Spleen (tissue), 7 donors: ENCODE measurements around the gene WDR73.

Experiments used
- POLR2A ChIP-seq, 3 donors: fragments of 450-650 bp; IDR thresholded peaks; one replicate each; pipeline ENCODE4 v1.5.1; 2017; ENCODE audit warnings: antibody characterized with exemption in 3 of 3, mild to moderate bottlenecking in 1 of 3
- POLR2AphosphoS5 ChIP-seq, 3 donors: sonication (generic); formaldehyde crosslinking; IDR thresholded peaks; one replicate each; pipeline ENCODE4 v1.5.1; 2017; ENCODE audit warnings: antibody characterized with exemption in 3 of 3
- TF ChIP-seq, protein P1 (sequence below), 11 experiments: fragments of 200-600 bp in 7 of 11; fragments of 450-650 bp in 4 of 11; sonication (generic) in 4 of 11; IDR thresholded peaks in 8 of 11; conservative IDR thresholded peaks in 3 of 11; 1 replicate in 7 of 11; 2 replicates in 4 of 11; pipeline versions ENCODE4 v1.4.0 to v1.8.0; 2016 to 2021; ENCODE audit warnings: antibody characterized with exemption in 11 of 11, inconsistent platforms in 4 of 11, mild to moderate bottlenecking in 1 of 11
- donor health status: DM: no; HTN: no; CAD: no; lungs with moderate emphysema.
- donor health status: DM: no; HTN: no; CAD: no.
- donor health status: DM: no; HTN: no; CAD: no.

DNA sequence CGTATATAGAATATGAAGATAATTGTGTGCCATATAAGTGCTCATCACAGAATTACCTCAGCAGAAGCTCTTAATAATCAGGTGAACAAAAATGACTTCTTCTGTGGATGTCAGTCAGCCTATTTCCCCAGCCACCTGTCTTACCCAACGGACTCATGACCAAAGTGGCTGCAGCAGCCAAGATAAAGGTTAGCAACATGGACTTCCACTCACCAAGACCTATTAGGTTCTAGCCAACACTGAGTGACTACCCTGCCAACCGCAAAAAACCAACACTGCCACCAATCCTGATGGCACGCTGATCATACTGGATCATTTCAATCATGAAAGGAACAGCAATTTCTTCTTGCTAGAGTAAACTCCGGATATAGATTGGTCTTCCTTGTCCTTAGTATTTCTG, 49.7 kb upstream of the WDR73 start:
- TF ChIP-seq, protein P1, sequence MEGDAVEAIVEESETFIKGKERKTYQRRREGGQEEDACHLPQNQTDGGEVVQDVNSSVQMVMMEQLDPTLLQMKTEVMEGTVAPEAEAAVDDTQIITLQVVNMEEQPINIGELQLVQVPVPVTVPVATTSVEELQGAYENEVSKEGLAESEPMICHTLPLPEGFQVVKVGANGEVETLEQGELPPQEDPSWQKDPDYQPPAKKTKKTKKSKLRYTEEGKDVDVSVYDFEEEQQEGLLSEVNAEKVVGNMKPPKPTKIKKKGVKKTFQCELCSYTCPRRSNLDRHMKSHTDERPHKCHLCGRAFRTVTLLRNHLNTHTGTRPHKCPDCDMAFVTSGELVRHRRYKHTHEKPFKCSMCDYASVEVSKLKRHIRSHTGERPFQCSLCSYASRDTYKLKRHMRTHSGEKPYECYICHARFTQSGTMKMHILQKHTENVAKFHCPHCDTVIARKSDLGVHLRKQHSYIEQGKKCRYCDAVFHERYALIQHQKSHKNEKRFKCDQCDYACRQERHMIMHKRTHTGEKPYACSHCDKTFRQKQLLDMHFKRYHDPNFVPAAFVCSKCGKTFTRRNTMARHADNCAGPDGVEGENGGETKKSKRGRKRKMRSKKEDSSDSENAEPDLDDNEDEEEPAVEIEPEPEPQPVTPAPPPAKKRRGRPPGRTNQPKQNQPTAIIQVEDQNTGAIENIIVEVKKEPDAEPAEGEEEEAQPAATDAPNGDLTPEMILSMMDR (IDR thresholded peaks at IDR 0.05 in 8 of 11, conservative IDR thresholded peaks at IDR 0.05 in 3 of 11), result no peak
- TF ChIP-seq POLR2A (IDR thresholded peaks at IDR 0.05) (no peak), POLR2AphosphoS5 (IDR thresholded peaks at IDR 0.05) (no peak)
